Ishikawa (cell line): ENCODE results near the gene TRIM58.

Experiments
- RAD21 ChIP-seq: IDR thresholded peaks from 2 replicates; pipeline ENCODE4 v1.6.1; 2012; ENCODE audit warnings: low read depth
- TAF1 ChIP-seq: IDR thresholded peaks from 2 replicates; pipeline ENCODE4 v1.6.1; 2012; ENCODE audit warnings: low read depth, mild to moderate bottlenecking
- YY1 ChIP-seq: IDR thresholded peaks from 2 replicates; pipeline ENCODE4 v1.6.1; 2012; ENCODE audit warnings: low read depth

GRCh38 chr1:247833601-247834000, 23.4 kb upstream of the TRIM58 start:
- TF ChIP-seq TAF1 (no peak), YY1 (no peak), RAD21 (no peak)
